Globus pallidus (tissue), 1 donor: ENCODE data around the gene LGR6.
"Not testable (repeated sequence)": the region's sequence is repeated elsewhere in the genome, so short reads cannot be mapped to it uniquely, and the experiment has no call there.

Experiments used
- DNase-seq: peaks from one replicate; pipeline ENCODE4 v3.0.0-alpha.2; 2015; ENCODE audit warnings: low spot score

LGR6 gene

DNA sequence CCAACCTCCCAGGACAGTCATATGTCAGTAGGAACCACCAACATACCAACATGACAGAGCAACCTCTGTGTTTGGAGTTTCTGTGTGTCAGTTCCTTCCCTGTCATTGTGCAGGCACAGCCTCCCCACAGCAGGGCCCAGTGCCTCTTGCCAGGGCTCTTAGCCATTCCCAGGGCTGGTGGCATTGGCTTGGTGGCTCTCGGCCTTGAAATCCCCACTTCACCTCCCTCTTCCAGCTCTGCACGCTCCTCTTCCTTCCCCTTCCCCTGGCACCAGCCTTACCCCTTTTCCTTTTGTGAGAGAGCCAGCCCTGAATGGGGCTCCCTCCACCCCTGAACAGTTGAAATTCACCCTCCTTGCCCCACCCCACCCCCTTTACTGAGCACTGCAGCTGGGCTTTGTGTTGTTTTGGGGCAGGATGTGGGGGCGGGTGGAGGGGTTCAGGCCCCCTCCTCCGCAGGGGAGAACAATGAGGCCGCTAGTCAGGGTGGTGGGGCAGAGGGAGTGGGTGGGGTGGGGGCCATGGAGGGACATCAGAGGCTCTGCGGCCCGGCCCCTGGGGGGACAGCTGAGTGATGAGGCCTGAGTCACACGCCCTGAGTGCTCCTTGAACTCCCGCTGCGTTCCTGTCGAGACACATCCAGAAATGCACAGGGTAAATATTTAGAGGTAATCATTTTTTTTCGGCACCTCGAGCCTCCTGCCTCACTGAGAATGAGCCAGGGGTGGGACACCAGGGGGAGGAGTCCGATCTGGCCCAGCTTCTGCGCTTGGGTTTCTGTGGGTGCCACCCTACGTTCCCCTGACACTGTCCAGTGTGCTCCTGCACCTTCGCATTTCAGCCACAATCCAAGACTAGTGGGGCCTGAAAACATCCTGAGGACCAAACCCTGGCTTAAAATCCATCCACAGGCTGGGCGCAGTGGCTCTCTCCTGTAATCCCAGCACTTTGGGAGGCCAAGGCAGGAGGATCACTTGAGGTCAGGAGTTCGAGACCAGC, 28.6 kb downstream of the LGR6 start:
- DNase-seq = no peak

DNA sequence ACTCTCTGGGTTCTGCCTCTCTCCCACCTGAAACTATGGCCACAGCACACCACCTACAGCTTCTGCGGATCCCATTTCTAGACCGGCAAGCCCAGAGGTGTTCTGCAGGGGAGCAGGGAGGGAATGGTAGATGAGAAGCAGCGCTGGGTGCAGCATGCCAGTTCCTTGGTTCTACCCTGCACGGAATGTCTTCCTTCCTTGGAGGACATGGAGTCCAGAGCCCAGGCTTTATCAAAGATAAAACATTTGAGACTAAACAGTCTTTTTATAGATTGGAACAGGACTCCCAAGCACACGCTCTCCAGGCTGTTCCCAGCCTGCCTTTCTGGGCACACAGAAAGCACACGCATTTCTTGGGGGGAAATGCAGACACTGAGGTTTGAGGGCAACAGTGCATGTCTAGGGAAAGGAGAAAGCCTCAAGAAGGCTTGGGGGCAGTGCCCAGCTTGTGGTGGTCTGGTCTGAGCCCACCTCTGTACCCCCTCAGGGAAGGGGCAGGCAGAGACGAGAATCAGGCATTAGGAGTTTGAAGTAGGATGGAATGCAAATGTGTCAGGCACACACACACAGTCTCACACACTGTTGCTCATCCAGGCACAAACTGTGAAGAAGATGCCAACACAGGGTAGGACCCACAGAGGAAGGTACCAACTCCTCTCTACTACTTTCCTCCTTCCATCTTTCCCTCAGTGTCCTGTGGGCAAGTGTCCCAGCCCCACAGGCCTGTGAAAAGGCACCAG, 29.7 kb downstream of the LGR6 start:
- no peak for DNase-seq

DNA sequence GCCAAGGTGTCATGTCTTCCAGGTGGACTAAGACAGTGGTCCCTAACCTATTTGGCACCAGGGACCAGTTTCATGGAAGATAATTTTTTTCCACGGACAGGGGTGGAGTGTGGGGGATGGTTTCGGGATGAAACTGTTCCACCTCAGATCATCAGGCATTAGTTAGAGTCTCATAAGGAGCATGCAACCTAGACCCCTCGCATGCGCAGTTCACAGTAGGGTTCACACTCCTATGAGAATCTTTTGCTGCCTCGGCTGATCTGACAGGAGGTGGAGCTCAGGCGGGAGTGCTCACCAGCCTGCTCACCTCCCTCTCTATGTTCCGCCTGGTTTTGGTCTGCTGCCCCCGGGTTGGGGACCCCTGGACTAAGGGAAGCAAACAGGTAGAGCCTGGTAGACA, 30.9 kb downstream of the LGR6 start:
- DNase-seq = no peak

DNA sequence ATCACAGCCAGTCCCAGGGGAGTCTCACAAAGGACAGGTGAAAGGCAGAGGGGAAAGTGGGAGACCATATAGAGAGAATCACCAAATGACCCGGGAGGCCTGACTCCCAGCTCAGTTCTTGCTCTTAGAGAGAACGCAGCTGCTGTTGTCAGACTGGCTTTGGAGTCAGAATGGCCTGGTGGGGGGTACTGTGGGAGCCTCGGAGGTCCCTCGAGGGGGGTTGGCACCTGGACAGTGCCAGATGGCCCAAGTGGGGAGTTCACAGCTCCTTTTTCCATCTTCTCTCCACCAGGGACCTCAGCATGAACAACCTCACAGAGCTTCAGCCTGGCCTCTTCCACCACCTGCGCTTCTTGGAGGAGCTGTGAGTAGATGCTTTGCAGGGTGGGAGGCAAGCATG, 31.5 kb downstream of the LGR6 start:
- no peak for DNase-seq

DNA sequence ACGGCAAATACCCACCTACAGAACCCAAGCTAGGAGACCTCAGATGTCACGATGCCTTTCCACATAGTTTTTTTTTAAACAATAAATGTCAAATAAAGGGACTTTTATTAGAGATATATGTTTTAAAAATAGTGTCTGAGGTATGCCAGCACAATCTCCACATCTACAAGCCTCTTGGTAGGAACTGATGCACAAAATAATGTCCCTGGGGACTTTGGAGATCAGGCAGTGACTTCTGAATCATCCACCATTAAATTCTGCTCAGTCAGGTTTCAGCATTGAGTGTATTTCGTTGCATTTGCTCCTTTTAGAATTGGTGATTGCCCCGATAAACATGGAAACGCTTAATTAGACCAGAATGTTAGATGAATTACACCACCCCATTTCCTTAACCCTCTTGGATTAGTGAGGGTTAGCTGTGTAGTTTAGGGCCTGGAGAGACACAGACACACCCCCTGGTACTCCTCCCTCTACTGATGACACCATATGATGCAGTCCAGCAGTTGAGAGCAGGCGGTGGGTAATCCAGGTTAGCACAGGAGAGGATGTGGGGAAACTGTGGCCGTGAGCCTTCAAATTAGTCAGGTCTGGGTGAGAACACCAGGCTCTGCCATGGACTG, 33.6 kb downstream of the LGR6 start:
- no peak for DNase-seq

DNA sequence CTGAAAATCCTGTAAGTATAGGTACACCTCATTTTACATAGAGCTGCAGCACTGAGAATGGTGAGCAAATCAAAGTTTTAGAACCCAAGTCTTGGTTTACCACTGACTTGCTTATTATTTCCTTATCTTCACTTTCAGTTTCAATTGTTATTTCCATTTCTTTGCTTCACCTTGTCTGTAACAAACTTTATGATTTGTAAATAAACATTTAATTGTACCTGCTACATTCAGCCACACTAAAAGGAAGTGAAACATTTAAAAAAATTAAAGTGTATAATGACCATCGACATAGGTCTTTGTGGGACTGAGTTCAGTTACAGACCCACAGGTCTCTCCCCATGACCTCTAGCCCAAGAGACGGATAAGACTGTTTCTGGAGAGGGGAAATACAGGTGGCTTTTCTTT, 34.4 kb downstream of the LGR6 start:
- DNase-seq = no peak

DNA sequence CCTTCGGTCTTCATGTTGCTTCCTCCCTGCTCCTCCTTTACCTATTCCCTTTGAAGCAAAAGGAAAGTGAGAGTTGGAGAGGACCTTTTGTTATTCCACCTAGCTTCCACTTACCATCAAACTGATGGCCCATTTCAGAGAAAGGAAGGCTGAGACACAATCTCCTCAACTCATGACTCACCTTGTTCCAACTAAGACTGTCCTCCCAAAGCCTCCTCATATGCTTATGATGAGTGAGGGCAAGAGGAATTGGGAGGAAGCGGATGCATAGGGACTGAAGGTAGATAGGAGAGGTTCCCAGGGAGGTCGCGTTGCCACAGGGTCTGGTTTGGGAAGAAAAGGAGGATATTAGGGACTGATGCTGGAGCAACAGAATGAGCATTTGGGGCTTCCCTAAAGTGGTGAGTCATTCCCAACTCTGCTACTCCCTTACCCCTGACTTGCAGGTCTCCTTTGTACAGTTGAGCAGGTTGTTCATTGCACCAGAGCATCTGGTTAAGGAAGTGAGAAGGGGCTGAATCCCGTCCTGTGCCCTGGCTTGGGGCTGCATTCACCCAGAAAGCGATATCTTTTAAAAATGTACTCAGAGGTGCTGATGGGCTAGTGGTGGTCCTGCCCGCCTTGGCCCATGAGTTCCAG, 35.0 kb downstream of the LGR6 start:
- no peak for DNase-seq

DNA sequence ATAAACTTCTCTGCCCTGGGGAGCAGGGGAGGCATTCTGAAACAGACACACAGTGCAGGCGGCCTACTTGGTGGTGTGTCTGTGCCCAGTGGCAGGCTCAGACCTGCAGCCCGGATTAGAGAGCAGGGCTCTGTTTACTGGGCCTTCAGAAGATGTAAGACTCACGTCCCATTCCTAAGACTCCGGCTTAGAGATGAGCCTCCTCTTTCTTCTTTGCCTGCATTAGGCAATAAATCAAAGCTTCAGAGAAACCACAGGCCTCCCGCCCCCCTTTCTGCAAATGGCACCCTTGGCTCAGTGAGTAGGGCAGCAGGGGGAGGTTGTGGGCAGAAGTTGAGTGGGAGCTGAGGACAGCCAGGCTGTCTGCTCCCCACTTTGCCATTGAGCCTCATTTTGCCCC, 35.8 kb downstream of the LGR6 start:
- no peak for DNase-seq

DNA sequence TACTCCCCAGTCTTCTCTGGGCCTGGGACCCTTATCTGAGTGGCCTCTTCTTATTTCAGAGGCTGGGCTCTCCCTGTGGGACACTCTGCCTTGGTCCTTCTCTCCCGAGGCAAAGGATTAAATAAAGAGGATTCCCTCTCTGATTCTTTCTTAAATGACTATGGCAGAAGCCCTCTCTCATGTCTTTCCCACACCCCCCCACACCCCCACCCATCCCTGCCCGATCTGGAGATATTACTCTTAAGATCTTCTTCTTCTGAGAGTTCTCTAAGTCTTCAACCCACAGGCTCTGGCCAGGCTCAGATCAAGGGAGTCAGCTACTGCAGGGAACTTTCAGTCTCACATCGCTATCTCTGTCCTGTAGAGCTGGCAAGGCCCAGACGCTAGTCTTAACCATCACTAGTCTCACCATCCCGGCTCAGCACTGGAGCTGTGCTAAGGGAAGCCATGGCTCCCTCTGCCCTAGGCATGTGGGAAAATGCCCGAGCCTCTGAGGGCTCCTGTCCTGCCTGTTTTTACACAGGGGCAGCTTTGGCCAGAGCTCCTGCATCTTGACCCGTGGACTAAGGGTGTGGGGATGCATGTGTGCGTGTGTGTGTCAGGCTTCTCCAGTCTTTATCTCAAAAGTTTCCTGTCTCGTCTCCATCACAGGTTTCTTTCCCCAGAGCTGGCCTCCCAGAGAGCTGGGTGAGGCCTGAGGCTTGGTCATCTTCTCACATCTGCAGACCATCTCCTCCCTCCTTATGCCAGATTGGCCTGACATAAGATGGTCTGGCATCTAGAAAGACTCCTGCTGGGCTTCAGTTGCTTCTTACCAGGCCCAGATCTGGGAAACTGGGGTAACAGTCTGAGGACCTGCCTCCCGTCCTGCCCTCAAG, 36.7 kb downstream of the LGR6 start:
- DNase-seq = no peak

DNA sequence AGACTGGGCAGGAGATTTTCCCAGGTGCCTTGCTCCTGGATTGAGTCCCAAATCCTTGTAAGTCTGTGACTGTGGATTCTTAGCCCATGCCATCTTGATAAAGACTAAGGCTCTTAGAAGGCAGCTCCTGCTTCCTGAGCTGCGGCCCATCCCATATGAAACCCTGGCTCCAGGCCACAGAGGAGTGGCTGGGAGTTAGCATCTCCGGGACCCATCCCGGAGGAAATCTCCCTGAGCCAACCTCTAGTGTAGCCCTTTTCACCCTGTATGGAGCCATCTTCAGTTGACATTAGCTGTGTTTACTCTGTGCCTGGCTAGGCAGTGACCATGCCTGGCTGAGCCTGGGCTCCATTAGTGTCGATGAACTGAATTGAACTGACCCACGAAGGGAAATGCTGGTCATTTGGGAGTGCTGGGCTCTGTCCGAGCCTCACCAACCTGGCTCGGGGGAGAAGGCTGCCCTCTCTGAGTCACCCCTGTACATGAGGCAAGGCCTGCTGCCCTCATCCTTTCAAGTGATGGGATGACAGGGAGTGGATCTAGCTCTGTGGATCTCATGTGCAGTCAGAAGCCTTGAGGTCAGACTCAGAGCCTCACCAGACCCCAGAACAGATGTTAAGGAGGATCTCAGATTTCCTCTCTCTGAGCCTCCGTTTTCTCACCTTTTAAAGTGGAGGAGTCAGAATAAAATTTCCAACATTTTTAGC, 37.5 kb downstream of the LGR6 start:
- no peak for DNase-seq

DNA sequence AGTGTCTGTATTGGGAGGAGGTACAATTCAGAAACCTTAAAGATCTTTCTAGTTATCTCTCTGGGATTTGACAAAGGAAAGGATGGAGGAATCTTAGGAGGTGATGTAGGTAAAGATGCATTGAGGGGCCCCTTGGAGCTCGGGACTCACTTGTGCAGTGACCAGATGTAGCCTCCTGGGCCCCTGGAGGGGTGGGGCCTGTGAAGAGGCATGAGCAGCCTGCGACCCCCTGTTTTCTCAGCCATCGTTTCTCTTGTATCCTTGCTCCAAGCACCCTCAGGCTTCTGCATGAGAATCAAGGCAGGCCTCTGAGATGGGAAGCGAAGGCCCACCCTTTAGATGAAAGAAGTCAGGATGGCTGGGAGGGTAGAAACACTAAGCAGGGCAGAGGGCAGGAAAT, 39.6 kb downstream of the LGR6 start:
- DNase-seq = no peak

DNA sequence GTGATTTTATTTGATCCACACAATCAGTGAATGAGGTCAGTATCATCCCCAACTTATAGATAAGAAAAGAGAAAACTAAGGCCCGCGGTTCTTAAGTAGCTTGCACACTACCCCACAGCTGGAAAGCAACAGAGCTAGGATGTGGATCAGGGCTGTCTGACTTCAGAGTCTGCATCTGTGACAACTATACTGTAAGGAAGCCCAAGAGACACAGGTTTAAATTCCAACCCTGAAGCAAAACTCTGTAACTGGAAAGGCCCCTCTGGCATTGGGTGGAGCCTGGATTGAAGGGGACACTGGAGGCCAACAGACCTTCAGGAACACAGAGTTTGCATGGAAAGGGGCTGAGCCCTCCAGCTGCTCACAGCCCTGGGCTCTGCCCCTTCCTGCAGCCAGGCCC, 40.2 kb downstream of the LGR6 start:
- no peak for DNase-seq

DNA sequence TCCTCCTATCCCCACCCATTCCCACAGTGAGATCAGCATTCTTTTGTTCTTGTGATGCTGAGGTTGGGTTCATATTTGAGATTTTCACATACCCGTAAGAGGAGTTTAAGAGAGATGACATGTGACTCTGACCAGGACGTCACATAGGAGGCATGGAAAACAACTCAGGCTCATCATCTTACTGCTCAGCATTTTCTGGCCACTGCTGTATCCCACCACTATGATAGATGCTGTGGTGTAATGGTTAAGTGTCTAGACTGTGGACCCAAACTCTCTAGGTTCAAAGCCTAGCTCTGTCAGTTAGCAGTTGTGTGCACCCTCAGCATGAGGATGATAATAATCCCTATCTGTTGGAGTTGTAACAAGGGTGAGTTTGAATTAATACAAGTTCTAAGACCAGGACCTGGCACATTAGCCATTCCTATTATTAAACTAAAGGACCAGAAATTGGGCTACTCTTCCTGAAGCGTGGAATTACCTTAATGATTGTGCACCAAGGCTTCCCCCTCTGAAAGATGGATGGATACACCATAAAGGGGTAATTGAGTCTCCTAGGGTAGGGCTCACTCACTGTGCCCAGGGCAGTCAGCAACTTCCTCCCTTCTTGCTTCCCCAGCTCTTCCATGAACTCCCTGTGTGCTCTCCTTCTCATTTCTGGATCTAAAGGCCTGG, 40.9 kb downstream of the LGR6 start:
- no peak for DNase-seq

DNA sequence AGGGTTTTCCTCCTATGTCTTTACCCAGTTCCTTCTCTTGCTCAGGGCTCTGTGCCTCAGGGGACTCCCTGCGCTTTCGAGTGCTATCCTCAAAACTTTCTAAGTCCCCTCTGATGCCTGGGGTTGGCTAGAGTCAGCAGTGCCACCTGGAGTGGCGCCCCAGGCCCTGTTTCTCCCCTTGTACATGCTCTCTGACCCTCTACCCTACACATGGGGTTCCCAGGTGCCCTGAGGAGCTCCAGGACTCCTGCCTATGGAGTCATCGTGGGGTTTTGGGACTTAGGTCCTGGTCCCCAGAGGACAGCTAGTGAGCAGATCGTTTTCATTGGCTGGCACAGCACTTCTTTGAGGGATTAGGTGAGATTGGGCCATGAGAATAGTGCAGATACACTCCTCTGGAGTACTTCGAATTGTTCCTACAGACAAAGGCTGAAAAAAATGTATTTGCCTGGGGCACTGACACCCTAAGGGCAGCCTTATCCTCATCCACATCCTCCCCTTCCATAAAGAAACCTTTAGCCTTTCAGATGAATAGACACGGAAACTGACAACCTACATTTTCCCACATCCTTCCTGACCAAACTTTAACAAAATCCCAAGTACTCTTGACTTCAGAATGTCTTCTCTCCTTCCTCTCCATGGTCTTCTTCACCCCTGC, 41.5 kb downstream of the LGR6 start:
- no peak for DNase-seq

DNA sequence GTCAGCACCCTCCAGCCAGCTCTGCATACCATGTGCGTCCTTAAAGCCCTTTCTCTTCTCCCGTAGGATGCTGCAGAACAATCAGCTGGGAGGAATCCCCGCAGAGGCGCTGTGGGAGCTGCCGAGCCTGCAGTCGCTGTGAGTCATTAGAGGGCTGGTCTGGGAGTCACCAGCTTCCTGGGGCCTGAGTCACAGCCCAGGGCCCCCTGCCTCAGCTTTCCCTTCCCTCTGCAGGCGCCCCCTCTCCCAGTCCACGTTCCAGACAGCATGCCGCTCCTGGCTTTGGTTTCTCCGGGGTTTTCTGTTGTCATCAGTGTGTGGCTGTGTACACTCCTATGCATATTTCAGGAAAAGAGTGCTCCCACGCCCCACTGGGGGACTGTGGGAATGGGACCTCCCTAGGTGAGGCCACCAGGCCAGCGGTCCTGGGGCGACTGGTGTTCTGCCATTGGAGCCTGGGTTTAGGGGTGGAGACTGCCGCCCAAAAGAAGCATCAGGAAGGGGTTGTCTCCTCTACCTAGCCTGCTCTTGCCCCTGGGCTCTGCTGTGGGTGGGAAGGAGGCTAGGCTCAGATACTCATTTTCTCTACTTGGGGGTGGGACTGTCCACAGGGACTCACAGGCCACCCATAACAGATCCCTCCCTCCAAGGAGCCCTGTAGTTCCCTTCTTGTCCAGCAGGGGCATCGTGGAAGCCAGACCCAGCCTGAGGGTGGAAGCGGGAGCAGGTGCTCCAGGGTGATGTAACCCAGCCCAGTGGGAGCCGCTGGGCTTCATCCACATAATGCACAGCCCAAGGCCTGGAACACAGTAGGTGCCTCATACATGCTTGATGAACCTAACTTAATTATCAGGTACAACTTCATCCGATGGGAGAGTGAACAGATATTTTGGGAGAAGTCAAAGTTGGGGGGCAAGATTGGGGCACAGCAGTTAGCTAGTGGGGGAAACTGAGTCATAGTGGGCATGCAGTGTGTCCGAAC, 42.5 kb downstream of the LGR6 start:
- DNase-seq = no peak

DNA sequence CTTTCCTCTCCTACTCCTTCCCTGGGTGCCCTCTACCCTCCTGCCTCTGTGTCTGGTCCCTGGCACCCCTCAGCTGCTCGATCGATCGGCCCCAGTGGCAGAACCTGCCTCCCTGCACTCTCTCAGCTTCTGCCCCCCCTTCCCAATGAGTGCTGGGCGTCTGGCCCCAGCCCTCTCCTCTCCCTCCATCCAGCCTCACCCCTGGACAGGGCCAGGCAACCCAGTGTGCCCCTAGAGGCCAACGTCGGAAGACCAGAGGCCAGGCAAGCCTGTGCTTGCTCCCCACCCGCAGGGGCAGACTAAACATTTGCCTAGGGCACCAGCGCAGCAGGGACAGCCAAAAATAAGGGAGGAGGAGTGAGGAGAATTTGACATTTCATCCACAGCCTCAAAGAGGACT, 43.5 kb downstream of the LGR6 start:
- DNase-seq = no peak

DNA sequence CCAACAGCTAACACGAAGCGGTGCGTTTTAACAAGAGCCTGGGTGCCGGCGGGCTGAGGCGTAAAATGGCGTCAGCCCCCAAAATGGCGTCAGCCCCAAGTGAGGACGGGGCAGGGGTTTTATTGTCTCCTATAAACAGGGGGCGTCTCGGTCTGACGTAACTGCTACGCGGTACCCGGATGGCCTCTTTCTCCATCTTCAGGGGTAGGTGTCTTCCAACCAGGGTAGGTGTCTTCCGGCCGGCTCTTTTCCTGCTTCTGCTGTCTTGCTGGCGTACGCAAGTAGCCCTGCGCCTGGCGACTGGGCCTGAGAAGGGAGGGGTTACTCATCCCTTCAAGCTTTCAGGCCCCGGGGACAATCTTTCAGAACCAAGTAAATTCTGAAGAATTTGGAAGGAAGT, 45.3 kb downstream of the LGR6 start:
- DNase-seq = no peak

DNA sequence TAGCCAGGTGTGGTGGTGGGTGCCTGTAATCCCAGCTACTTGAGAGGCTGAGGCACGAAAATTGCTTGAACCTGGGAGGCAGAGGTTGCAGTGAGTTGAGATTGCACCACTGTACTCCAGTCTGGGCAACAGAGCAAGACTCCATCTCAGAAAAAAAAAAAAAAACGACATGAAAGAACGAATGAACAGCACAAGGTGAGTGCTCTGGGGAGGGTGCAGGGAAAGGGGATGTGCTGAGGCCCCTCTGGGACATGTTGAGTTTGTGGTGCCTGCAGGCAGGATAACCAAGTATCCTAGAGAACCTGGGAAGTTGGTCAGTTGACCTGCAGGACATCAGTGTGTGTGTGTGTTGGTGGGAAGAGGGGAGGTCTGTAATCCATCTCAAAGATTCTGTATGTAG, 46.6 kb downstream of the LGR6 start:
- DNase-seq = not testable (repeated sequence)
